A549 (cell line): ENCODE data around the gene RPL5. TPM values are rescaled to one million over a fixed set of nuclear protein-coding genes. Genes with fewer than 3 reads are reported as not detected.

Experiments used
- ATAC-seq, 2 experiments: fragments of 200-7000 bp in 1 of 2; fragments of >200 bp in 1 of 2; cut with Nextera tagmentation in 1 of 2; cut with Tn5 transposase in 1 of 2; 3 replicates each; pipeline versions ENCODE4 v1.8.0 to v1.9.1; 2018 to 2020; ENCODE audit warnings: mild to moderate bottlenecking in 1 of 2, moderate library complexity in 1 of 2
- CTCF ChIA-PET: fragments of 300-600 bp; sonication (Branson Sonifier 250); formaldehyde crosslinking; extraction: SDS; loops from one replicate; lab custom pipeline; 2021; ENCODE audit warnings: antibody characterized with exemption, inconsistent platforms; lab: Yijun Ruan, JAX
- POLR2A ChIA-PET: fragments of 350-600 bp; formaldehyde crosslinking; extraction: SDS; loops from one replicate; lab custom pipeline; 2021; ENCODE audit warnings: antibody characterized with exemption, inconsistent platforms; lab: Yijun Ruan, JAX
- DNase-seq, 2 experiments: peaks; one replicate each; pipeline versions ENCODE4 v3.0.0 to v3.0.0-alpha.2; 2011 to 2016; ENCODE audit warnings: low read depth in 1 of 2, low spot score in 1 of 2
- FAIRE-seq: peaks from 2 replicates; lab custom pipeline; 2011; peaks lifted over from hg19 to GRCh38; lab: Jason Lieb, UNC
- H3K27ac ChIP-seq, 2 experiments: fragments of >200 bp; sonication (Bioruptor Twin); formaldehyde crosslinking; 3 replicates each; pipeline ENCODE4 v1.5.1; 2016 to 2017
- H3K4me1 ChIP-seq: fragments of >200 bp; sonication (Bioruptor Twin); formaldehyde crosslinking; 3 replicates; pipeline ENCODE4 v1.6.1; 2016
- H3K4me2 ChIP-seq: fragments of >200 bp; sonication (Bioruptor Twin); formaldehyde crosslinking; 3 replicates; pipeline ENCODE4 v1.6.1; 2016
- H3K4me3 ChIP-seq: fragments of >200 bp; sonication (Bioruptor Twin); formaldehyde crosslinking; 3 replicates; pipeline ENCODE4 v1.5.1; 2016
- H3K9me3 ChIP-seq: fragments of >200 bp; sonication (Bioruptor Twin); formaldehyde crosslinking; 3 replicates; pipeline ENCODE4 v1.6.1; 2016
- ATOH8 ChIP-seq: fragments of 250-450 bp; sonication (Bioruptor Pico); IDR thresholded peaks from 2 replicates; pipeline ENCODE4 v1.5.0; 2020; ENCODE audit warnings: low read depth, mild to moderate bottlenecking, moderate library complexity
- CBX2 ChIP-seq: fragments of 200-600 bp; sonication (generic); IDR thresholded peaks from 2 replicates; pipeline ENCODE4 v1.6.1; 2016; ENCODE audit warnings: low read depth, mild to moderate bottlenecking, borderline replicate concordance
- CHD2 ChIP-seq: fragments of 150-350 bp; IDR thresholded peaks from 2 replicates; pipeline ENCODE4 v1.6.1; 2014; ENCODE audit warnings: low read length; ENCODE audit not compliant: partially characterized antibody
- CTCF ChIP-seq: fragments of >200 bp; sonication (Bioruptor Twin); formaldehyde crosslinking; IDR thresholded peaks from 3 replicates; pipeline ENCODE4 v1.5.1; 2016
- EHF ChIP-seq: fragments of 250-450 bp; sonication (Bioruptor Pico); IDR thresholded peaks from 2 replicates; pipeline ENCODE4 v1.5.0; 2020; ENCODE audit warnings: mild to moderate bottlenecking
- EHMT2 ChIP-seq: fragments of 200-600 bp; sonication (generic); IDR thresholded peaks from 2 replicates; pipeline ENCODE4 v1.6.1; 2016; ENCODE audit warnings: antibody characterized with exemption, low read depth, mild to moderate bottlenecking, moderate library complexity
- EP300 ChIP-seq, 2 experiments: fragments of >200 bp; sonication (Bioruptor Twin); formaldehyde crosslinking; IDR thresholded peaks; 2 replicates in 1 of 2; 3 replicates in 1 of 2; pipeline ENCODE4 v1.6.1; 2016 to 2017
- HOXB13 ChIP-seq: fragments of 250-450 bp; sonication (Bioruptor Pico); IDR thresholded peaks from 2 replicates; pipeline ENCODE4 v1.5.0; 2020; ENCODE audit warnings: low read depth, mild to moderate bottlenecking, moderate library complexity
- HOXB5 ChIP-seq: fragments of 250-450 bp; sonication (Bioruptor Pico); IDR thresholded peaks from 2 replicates; pipeline ENCODE4 v1.5.0; 2020; ENCODE audit warnings: mild to moderate bottlenecking, moderate library complexity
- MAFK ChIP-seq: fragments of 450-650 bp; IDR thresholded peaks from 2 replicates; pipeline ENCODE4 v1.6.1; 2014; ENCODE audit not compliant: partially characterized antibody
- PBX3 ChIP-seq: IDR thresholded peaks from 2 replicates; pipeline ENCODE4 v1.6.1; 2012
- PHF8 ChIP-seq: fragments of 200-600 bp; sonication (generic); IDR thresholded peaks from 2 replicates; pipeline ENCODE4 v1.6.1; 2016; ENCODE audit warnings: low read depth, mild to moderate bottlenecking, antibody characterized with exemption, moderate library complexity, borderline replicate concordance
- RAD21 ChIP-seq, 2 experiments: fragments of >200 bp in 1 of 2; sonication (Bioruptor Twin) in 1 of 2; formaldehyde crosslinking in 1 of 2; IDR thresholded peaks in 1 of 2; conservative IDR thresholded peaks in 1 of 2; 2 replicates in 1 of 2; 3 replicates in 1 of 2; pipeline ENCODE4 v1.6.1; 2012 to 2018; ENCODE audit warnings: inconsistent platforms in 1 of 2
- RCOR1 ChIP-seq: fragments of 150-350 bp; IDR thresholded peaks from 2 replicates; pipeline ENCODE4 v1.6.1; 2014; ENCODE audit warnings: antibody characterized with exemption, low read length, low read depth
- REST ChIP-seq: fragments of 200-600 bp; sonication (generic); IDR thresholded peaks from 2 replicates; pipeline ENCODE4 v1.6.1; 2016; ENCODE audit warnings: antibody characterized with exemption, mild to moderate bottlenecking, moderate library complexity
- RFX5 ChIP-seq: fragments of 450-650 bp; IDR thresholded peaks from 2 replicates; pipeline ENCODE4 v1.7.1; 2014; ENCODE audit warnings: antibody characterized with exemption, mild to moderate bottlenecking, moderate library complexity
- RNF2 ChIP-seq: fragments of 200-600 bp; sonication (generic); IDR thresholded peaks from 2 replicates; pipeline ENCODE4 v1.6.1; 2016; ENCODE audit warnings: low read depth, mild to moderate bottlenecking, antibody characterized with exemption, moderate library complexity, borderline replicate concordance
- SMC3 ChIP-seq: fragments of >200 bp; sonication (Bioruptor Twin); formaldehyde crosslinking; IDR thresholded peaks from 3 replicates; pipeline ENCODE4 v1.6.1; 2018; ENCODE audit warnings: inconsistent platforms
- ZC3H11A ChIP-seq: fragments of 450-650 bp; IDR thresholded peaks from 2 replicates; pipeline ENCODE4 v1.6.1; 2014; ENCODE audit warnings: antibody characterized with exemption, mild to moderate bottlenecking
- WGBS: methylation state at CpG from one replicate; pipeline ENCODE4 v1.1.6; 2017; ENCODE audit errors: missing lambda C conversion rate; 5-methylcytosine and 5-hydroxymethylcytosine counted together
- polyA plus RNA-seq, 4 experiments: library from polyadenylated mRNA; depleted of rRNA in 3 of 4; stranded (reverse); fragments of >200 nt; fragmentation: RNase III in 1 of 4; extraction: RNeasy Plus Mini Kit Qiagen cat#74134 plus additional on column Dnase treatment in 1 of 4; gene quantifications; 2 replicates in 3 of 4; 3 replicates in 1 of 4; pipeline ENCODE4 v1.2.3, GENCODE V29; 2011 to 2017
- small RNA-seq, 6 experiments: library from RNA; depleted of rRNA; stranded (forward); fragments of <200 nt; gene quantifications; one replicate each; pipeline ENCODE3, GENCODE V24; 2012

Gene RPL5
- polyA plus RNA-seq, 2 of the 4 experiments (the other 2 are of a cell fraction) = 1,222 to 2,015 TPM

GRCh38 chr1:92887465-92887864 lies 55.6 kb downstream of the RPL5 start:
- Histone ChIP-seq H3K27ac (no peak overlapping the region), H3K4me2 (no peak overlapping the region), H3K9me3 (peaks cover 15% of the 10 kb centered on the region; the same call in 2 of the 3 replicates), H3K4me3 (no peak overlapping the region), H3K4me1 (no peaks in the 10 kb centered on the region)
- CTCF ChIA-PET = interaction anchor here (1.1 kb wide), 1 partner anchor 73 kb away, joined by 3 read pairs; no protein-coding TSS in a partner anchor
- 95% methylated on average over 2 of the region's 2 CpGs for WGBS
- TF ChIP-seq ZC3H11A (no peak), SMC3 (no peak), PHF8 (no peak), EP300 (IDR thresholded peaks at IDR 0.05) (no peak), HOXB5 (CRISPR knock-in tag) (no peak), EHMT2 (no peak), CTCF (no peak), MAFK (no peak), RCOR1 (no peak), CHD2 (no peak), REST (no peak), RFX5 (no peak), EHF (CRISPR knock-in tag) (no peak), HOXB13 (no peak), PBX3 (no peak), RNF2 (no peak), RAD21 (conservative IDR thresholded peaks at IDR 0.05 in 1 of 2, IDR thresholded peaks at IDR 0.05 in 1 of 2) (no peak), ATOH8 (CRISPR knock-in tag) (no peak), CBX2 (no peak)
- no peak for DNase-seq
- POLR2A ChIA-PET = no interaction called here
- FAIRE-seq = no peak
- ATAC-seq = no peak

Small RNA genes lying within 50 kb of the gene (small RNA-seq; reads per million reads assigned to genes)
- 0 to 2.1 (median 0) reads per million in 6 experiments for gene RF00432
- gene SNORA66 = 7.2 to 312 (median 22.8) reads per million in 6 experiments
- gene SNORD21 = 0 reads per million in 6 experiments

Other genes starting within 250 kb of the RPL5 start
- 8.2 and 10.4 TPM in 2 replicates for gene EVI5, start 46.9 kb upstream of the RPL5 start, polyA plus RNA-seq (2011; rRNA removed)
- gene EVI5, start 46.9 kb upstream of the RPL5 start, polyA plus RNA-seq (2017; fragmentation: RNase III; extraction: RNeasy Plus Mini Kit Qiagen cat#74134 plus additional on column Dnase treatment) = 9.4 to 11.4 TPM (median 10.2 TPM) in 3 replicates
- 19.1 and 21.1 TPM in 2 replicates for gene DIPK1A, start 129.4 kb downstream of the RPL5 start, polyA plus RNA-seq (2011; rRNA removed)
- gene DIPK1A, start 129.4 kb downstream of the RPL5 start, polyA plus RNA-seq (2017; fragmentation: RNase III; extraction: RNeasy Plus Mini Kit Qiagen cat#74134 plus additional on column Dnase treatment) = 10.5 to 12.4 TPM (median 11.9 TPM) in 3 replicates
- 29.5 and 31.2 TPM in 2 replicates for gene MTF2, start 247.2 kb downstream of the RPL5 start, polyA plus RNA-seq (2011; rRNA removed)
- gene MTF2, start 247.2 kb downstream of the RPL5 start, polyA plus RNA-seq (2017; fragmentation: RNase III; extraction: RNeasy Plus Mini Kit Qiagen cat#74134 plus additional on column Dnase treatment) = 12.8 to 14.3 TPM (median 13.1 TPM) in 3 replicates